HG03378 (cell line): ENCODE results near the gene LRRC61.
"Not testable (repeated sequence)": the region's sequence is repeated elsewhere in the genome, so short reads cannot be mapped to it uniquely, and the experiment has no call there.

ENCODE experiments used
- ATAC-seq: cut with Tn5 transposase; IDR thresholded peaks from one replicate; pipeline ENCODE4 v1.9.1; 2021; ENCODE audit warnings: mild to moderate bottlenecking, moderate library complexity; ENCODE audit not compliant: unreplicated experiment

Gene LRRC61

GRCh38 chr7:150307129-150307528 is 16.0 kb upstream of the LRRC61 start:
- ATAC-seq: no peak

- no peak for ATAC-seq
Measured at GRCh38 chr7:150307904-150308303, 15.3 kb upstream of the LRRC61 start.

GRCh38 chr7:150308575-150308974 is 14.6 kb upstream of the LRRC61 start:
- ATAC-seq: no peak

GRCh38 chr7:150311146-150311545 is 12.0 kb upstream of the LRRC61 start:
- no peak for ATAC-seq

GRCh38 chr7:150311711-150312110 is 11.4 kb upstream of the LRRC61 start:
- no peak for ATAC-seq

GRCh38 chr7:150312649-150313366 is 10.3 kb upstream of the LRRC61 start:
- ATAC-seq: not testable (repeated sequence)

GRCh38 chr7:150313367-150313809 is 9.8 kb upstream of the LRRC61 start:
- no peak for ATAC-seq

- no peak for ATAC-seq
Measured at GRCh38 chr7:150313870-150314269, 9.3 kb upstream of the LRRC61 start.

GRCh38 chr7:150314639-150315239 is 8.4 kb upstream of the LRRC61 start:
- no peak for ATAC-seq

- ATAC-seq: not testable (repeated sequence)
Measured at GRCh38 chr7:150316987-150317386, 6.2 kb upstream of the LRRC61 start.

- ATAC-seq: no peak
Measured at GRCh38 chr7:150317748-150318444, 5.3 kb upstream of the LRRC61 start.

GRCh38 chr7:150321788-150322113 is 1.4 kb upstream of the LRRC61 start:
- no peak for ATAC-seq

- no peak for ATAC-seq
Measured at GRCh38 chr7:150322114-150322832, 882 bp upstream of the LRRC61 start.

- ATAC-seq: peak; percentile 32
Measured at GRCh38 chr7:150323682-150324372, 672 bp downstream of the LRRC61 start.

- ATAC-seq: no peak
Measured at GRCh38 chr7:150324373-150324961, 1.3 kb downstream of the LRRC61 start.

- ATAC-seq: no peak
Measured at GRCh38 chr7:150325110-150325611, 2.0 kb downstream of the LRRC61 start.

- ATAC-seq: no peak
Measured at GRCh38 chr7:150325901-150326300, 2.7 kb downstream of the LRRC61 start.

GRCh38 chr7:150326657-150327268 is 3.6 kb downstream of the LRRC61 start:
- ATAC-seq: no peak

- ATAC-seq: no peak
Measured at GRCh38 chr7:150327308-150327707, 4.2 kb downstream of the LRRC61 start.
